H9 (cell line): Measurements from ENCODE around the gene RALGAPA2. TPM values are rescaled to one million over a fixed set of nuclear protein-coding genes. Genes with fewer than 3 reads are reported as not detected.

ENCODE experiments used
- DNase-seq: peaks from one replicate; pipeline ENCODE4 v3.0.0-alpha.2; 2017
- H2AFZ ChIP-seq: one replicate; pipeline ENCODE4 v1.6.1; 2013; ENCODE audit warnings: mild to moderate bottlenecking, low read length, control low read depth, moderate library complexity
- H2AK5ac ChIP-seq: 2 replicates; pipeline ENCODE4 v1.6.1; 2013; ENCODE audit warnings: low read length, control low read depth, mixed read lengths; ENCODE audit not compliant: insufficient read length
- H2BK120ac ChIP-seq: one replicate; pipeline ENCODE4 v1.6.1; 2013; ENCODE audit warnings: low read depth, mild to moderate bottlenecking, low read length, control low read depth, inconsistent platforms; ENCODE audit not compliant: poor library complexity, severe bottlenecking
- H2BK12ac ChIP-seq: 2 replicates; pipeline ENCODE4 v1.6.1; 2013; ENCODE audit warnings: low read length, control low read depth, mixed read lengths, low read depth; ENCODE audit not compliant: insufficient read length
- H2BK15ac ChIP-seq: 2 replicates; pipeline ENCODE4 v1.6.1; 2013; ENCODE audit warnings: low read depth, low read length, control low read depth
- H2BK20ac ChIP-seq: one replicate; pipeline ENCODE4 v1.6.1; 2013; ENCODE audit warnings: low read depth, mild to moderate bottlenecking, low read length, control low read depth, inconsistent platforms; ENCODE audit not compliant: poor library complexity, severe bottlenecking
- H2BK5ac ChIP-seq: 2 replicates; pipeline ENCODE4 v1.6.1; 2013; ENCODE audit warnings: low read length, control low read depth, mixed read lengths; ENCODE audit not compliant: insufficient read length
- H3K14ac ChIP-seq: 2 replicates; pipeline ENCODE4 v1.6.1; 2013; ENCODE audit warnings: low read length, control low read depth; ENCODE audit not compliant: insufficient read depth
- H3K18ac ChIP-seq: 2 replicates; pipeline ENCODE4 v1.6.1; 2013; ENCODE audit warnings: low read depth, mild to moderate bottlenecking, mixed read lengths, low read length, control low read depth; ENCODE audit not compliant: insufficient read length
- H3K23ac ChIP-seq: 2 replicates; pipeline ENCODE4 v1.6.1; 2013; ENCODE audit warnings: low read length, control low read depth, mixed read lengths, low read depth; ENCODE audit not compliant: insufficient read length
- H3K23me2 ChIP-seq: 2 replicates; pipeline ENCODE4 v1.6.1; 2013; ENCODE audit warnings: low read depth, mild to moderate bottlenecking, mixed read lengths, low read length, control low read depth; ENCODE audit not compliant: insufficient read length, poor library complexity, severe bottlenecking
- H3K27ac ChIP-seq: 2 replicates; pipeline ENCODE4 v1.5.1; 2013; ENCODE audit warnings: low read length, control low read depth, mixed read lengths, low read depth; ENCODE audit not compliant: insufficient read length
- H3K27me3 ChIP-seq: 2 replicates; pipeline ENCODE4 v1.6.1; 2013; ENCODE audit warnings: low read length, control low read depth, inconsistent platforms; ENCODE audit not compliant: insufficient read depth
- H3K4ac ChIP-seq: 2 replicates; pipeline ENCODE4 v1.6.1; 2013; ENCODE audit warnings: low read depth, mild to moderate bottlenecking, control low read depth, inconsistent platforms, low read length, moderate library complexity
- H3K4me1 ChIP-seq: 2 replicates; pipeline ENCODE4 v1.6.1; 2013; ENCODE audit warnings: low read length, control low read depth, inconsistent platforms; ENCODE audit not compliant: insufficient read depth
- H3K4me2 ChIP-seq: 2 replicates; pipeline ENCODE4 v1.6.1; 2013; ENCODE audit warnings: low read length, control low read depth, mixed read lengths; ENCODE audit not compliant: insufficient read length, insufficient read depth
- H3K56ac ChIP-seq: 2 replicates; pipeline ENCODE4 v1.6.1; 2013; ENCODE audit warnings: low read depth, mild to moderate bottlenecking, mixed read lengths, low read length, control low read depth; ENCODE audit not compliant: insufficient read length
- H3K79me1 ChIP-seq: 2 replicates; pipeline ENCODE4 v1.6.1; 2013; ENCODE audit warnings: low read depth, mild to moderate bottlenecking, moderate library complexity, low read length, control low read depth, inconsistent platforms; ENCODE audit not compliant: insufficient read depth, poor library complexity, severe bottlenecking
- H3K79me2 ChIP-seq: 2 replicates; pipeline ENCODE4 v1.6.1; 2013; ENCODE audit warnings: low read length, control low read depth, inconsistent platforms; ENCODE audit not compliant: insufficient read depth
- H3K9ac ChIP-seq: 2 replicates; pipeline ENCODE4 v1.6.1; 2013; ENCODE audit warnings: low read length, control low read depth, mixed read lengths; ENCODE audit not compliant: insufficient read length; ENCODE audit errors: extremely low read depth
- H3K9me3 ChIP-seq: one replicate; pipeline ENCODE4 v1.6.1; 2013; ENCODE audit warnings: low read depth, low read length, inconsistent platforms; ENCODE audit not compliant: control insufficient read depth
- H3T11ph ChIP-seq: one replicate; pipeline ENCODE4 v1.6.1; 2013; ENCODE audit warnings: mild to moderate bottlenecking, low read length, control low read depth, inconsistent platforms
- H4K20me1 ChIP-seq: one replicate; pipeline ENCODE4 v1.6.1; 2013; ENCODE audit not compliant: control insufficient read depth, insufficient read length, insufficient read depth
- H4K5ac ChIP-seq: 2 replicates; pipeline ENCODE4 v1.6.1; 2013; ENCODE audit warnings: low read depth, mild to moderate bottlenecking, mixed read lengths, low read length, control low read depth; ENCODE audit not compliant: insufficient read length
- H4K8ac ChIP-seq: replicated peaks from 2 replicates; pipeline ENCODE4 v1.6.1; 2013; ENCODE audit warnings: low read length, control low read depth, mixed read lengths, low read depth; ENCODE audit not compliant: insufficient read length
- H4K91ac ChIP-seq: 2 replicates; pipeline ENCODE4 v1.6.1; 2013; ENCODE audit warnings: low read depth, mild to moderate bottlenecking, moderate library complexity, mixed read lengths, low read length, control low read depth; ENCODE audit not compliant: insufficient read length
- H3K27ac Mint-ChIP-seq, 3 experiments: 2 replicates in 2 of 3; 3 replicates in 1 of 3; pipeline ENCODE4 v1.8.0; 2020 to 2021; ENCODE audit warnings: mixed read lengths in 3 of 3, mild to moderate bottlenecking in 1 of 3, moderate library complexity in 1 of 3
- H3K27me3 Mint-ChIP-seq: 2 replicates; pipeline ENCODE4 v1.8.0; 2021; ENCODE audit warnings: low read depth, mild to moderate bottlenecking, moderate library complexity, mixed read lengths
- H3K36me3 Mint-ChIP-seq, 3 experiments: 2 replicates in 2 of 3; 3 replicates in 1 of 3; pipeline ENCODE4 v1.8.0; 2020 to 2021; ENCODE audit warnings: low read depth in 3 of 3, mixed read lengths in 3 of 3; ENCODE audit not compliant: insufficient read depth in 1 of 3
- H3K4me1 Mint-ChIP-seq, 2 experiments: 2 replicates each; pipeline ENCODE4 v1.8.0; 2020; ENCODE audit warnings: mixed read lengths in 2 of 2
- H3K4me3 Mint-ChIP-seq, 2 experiments: 2 replicates in 1 of 2; 3 replicates in 1 of 2; pipeline ENCODE4 v1.8.0; 2020 to 2021; ENCODE audit warnings: mild to moderate bottlenecking in 2 of 2, mixed read lengths in 2 of 2, moderate library complexity in 1 of 2
- H3K9me3 Mint-ChIP-seq, 2 experiments: 2 replicates in 1 of 2; 3 replicates in 1 of 2; pipeline ENCODE4 v1.8.0; 2020; ENCODE audit warnings: mild to moderate bottlenecking in 2 of 2, mixed read lengths in 2 of 2, moderate library complexity in 1 of 2
- CTCF ChIP-seq: fragments of 200-600 bp; sonication (generic); conservative IDR thresholded peaks from 3 replicates; pipeline ENCODE4 v1.8.0; 2021; ENCODE audit warnings: antibody characterized with exemption, mild to moderate bottlenecking
- WGBS: extraction: QIAGEN DNeasy Blood & Tissue Kit; methylation state at CpG from one replicate; pipeline ENCODE4 v1.1.7; 2013; ENCODE audit warnings: missing lambda C conversion rate, low lambda C conversion rate, mixed read lengths; ENCODE audit not compliant: insufficient read length; ENCODE audit errors: extremely low coverage; 5-methylcytosine and 5-hydroxymethylcytosine counted together
- total RNA-seq: library from RNA; stranded (reverse); gene quantifications from 2 replicates; pipeline ENCODE4 v1.2.1, GENCODE V29; 2021

RALGAPA2 gene
- total RNA-seq, 1 experiment from 2014 or later, result 16.6 TPM

GRCh38 chr20:20491784-20492264 is 220.6 kb downstream of the RALGAPA2 start:
- H3K4me1 Mint-ChIP-seq, result peaks cover 36 to 47% of the 10 kb centered on the region in 2 experiments
- H3K79me1 ChIP-seq, result no peaks in the 10 kb centered on the region
- peaks cover 0 to 2% (median 0%) of the 10 kb centered on the region in 3 experiments; a peak in 2 of 7 replicates for H3K36me3 Mint-ChIP-seq
- H2BK15ac ChIP-seq, result no peak overlapping the region
- no peak overlapping the region for H3T11ph ChIP-seq
- peak overlapping the region in 2 of 3 experiments; percentile 86 to 94; a peak in 4 of 7 replicates for H3K27ac Mint-ChIP-seq
- H4K20me1 ChIP-seq, result no peaks in the 10 kb centered on the region
- TF ChIP-seq CTCF, result no peak
- H3K9me3 Mint-ChIP-seq, result no peaks in the 10 kb centered on the region
- H2BK5ac ChIP-seq, result no peak overlapping the region
- H3K14ac ChIP-seq, result no peak overlapping the region
- H3K27me3 ChIP-seq, result no peaks in the 10 kb centered on the region
- H3K23me2 ChIP-seq, result no peaks in the 10 kb centered on the region
- H4K8ac ChIP-seq, result no peak overlapping the region
- no CpG with 5 or more reads among the region's 5 CpGs for WGBS
- H3K4me3 Mint-ChIP-seq, result no peak overlapping the region; a peak in 1 of 5 replicates
- DNase-seq, result no peak
- no peaks in the 10 kb centered on the region for H3K9me3 ChIP-seq
- H3K27ac ChIP-seq, result no peak overlapping the region
- H3K23ac ChIP-seq, result no peak overlapping the region
- no peak overlapping the region for H4K5ac ChIP-seq
- H2BK20ac ChIP-seq, result no peak overlapping the region
- no peak overlapping the region for H2BK12ac ChIP-seq
- H2AFZ ChIP-seq, result no peak overlapping the region
- no peak overlapping the region for H3K56ac ChIP-seq
- H3K4me1 ChIP-seq, result peaks cover 9% of the 10 kb centered on the region; the same call in 1 of the 2 replicates
- no peaks in the 10 kb centered on the region for H3K79me2 ChIP-seq
- H4K91ac ChIP-seq, result no peak overlapping the region
- no peak overlapping the region for H3K9ac ChIP-seq
- no peak overlapping the region for H2AK5ac ChIP-seq
- no peak overlapping the region for H3K4me2 ChIP-seq
- no peak overlapping the region for H3K18ac ChIP-seq
- no peak overlapping the region for H3K4ac ChIP-seq
- no peak overlapping the region for H2BK120ac ChIP-seq
- no peaks in the 10 kb centered on the region for H3K27me3 Mint-ChIP-seq
